Panc1 (cell line): Measurements from ENCODE around the gene PLBD2. TPM values are rescaled to one million over a fixed set of nuclear protein-coding genes. Genes with fewer than 3 reads are reported as not detected.

Experiments
- ATAC-seq: fragments of 200-7000 bp; cut with Tn5 transposase; 2 replicates; pipeline ENCODE4 v1.9.1; 2020; ENCODE audit warnings: mild to moderate bottlenecking, moderate library complexity
- BruUV-seq: library from RNA; stranded (reverse); fragments of 400-500 nt; replicated peaks from 2 replicates; lab custom pipeline; 2021; lab: Mats Ljungman, UMichigan
- CTCF ChIA-PET: fragments of 300-600 bp; sonication (Branson Sonifier 250); formaldehyde crosslinking; loops from one replicate; lab custom pipeline; 2022; ENCODE audit warnings: antibody characterized with exemption; lab: Charles Lee
- POLR2A ChIA-PET: fragments of 300-600 bp; sonication (Branson Sonifier 250); formaldehyde crosslinking; loops from one replicate; lab custom pipeline; 2022; ENCODE audit warnings: antibody characterized with exemption; lab: Charles Lee
- DNase-seq: peaks from one replicate; pipeline ENCODE4 v3.0.0-alpha.2; 2010; ENCODE audit warnings: low read depth, low spot score
- H3K27ac ChIP-seq: 2 replicates; pipeline ENCODE4 v1.5.1; 2011; ENCODE audit warnings: mild to moderate bottlenecking, low read length, inconsistent platforms
- H3K27me3 ChIP-seq: fragments of 200-500 bp; sonication (Bioruptor generic); 2 replicates; pipeline ENCODE4 v1.6.0; 2014; ENCODE audit warnings: low read length, inconsistent platforms; ENCODE audit not compliant: control insufficient read depth, insufficient read depth
- H3K36me3 ChIP-seq: fragments of 200-500 bp; sonication (Bioruptor generic); 2 replicates; pipeline ENCODE4 v1.5.1; 2014; ENCODE audit warnings: inconsistent platforms, mild to moderate bottlenecking, low read length, moderate library complexity; ENCODE audit not compliant: control insufficient read depth, insufficient read depth
- H3K4me1 ChIP-seq: 2 replicates; pipeline ENCODE4 v1.5.1; 2011; ENCODE audit warnings: inconsistent platforms, mild to moderate bottlenecking, low read length, moderate library complexity; ENCODE audit not compliant: control insufficient read depth, insufficient read depth
- H3K4me3 ChIP-seq, 2 experiments: 2 replicates each; pipeline ENCODE4 v1.5.1; 2011 to 2012; ENCODE audit warnings: low read depth in 2 of 2, low read length in 2 of 2, mild to moderate bottlenecking in 2 of 2, inconsistent platforms in 1 of 2, moderate library complexity in 1 of 2
- H3K9me3 ChIP-seq: fragments of 200-500 bp; sonication (Bioruptor generic); 2 replicates; pipeline ENCODE4 v1.5.1; 2014; ENCODE audit warnings: low read depth, mild to moderate bottlenecking, inconsistent platforms, low read length, moderate library complexity; ENCODE audit not compliant: control insufficient read depth, insufficient read depth
- CTCF ChIP-seq: fragments of 450-650 bp; IDR thresholded peaks from 2 replicates; pipeline ENCODE4 v1.5.1; 2017; ENCODE audit warnings: mild to moderate bottlenecking
- POLR2AphosphoS5 ChIP-seq: IDR thresholded peaks from 2 replicates; pipeline ENCODE4 v1.6.1; 2012; ENCODE audit warnings: mild to moderate bottlenecking, low read depth, low read length, moderate library complexity
- REST ChIP-seq, 2 experiments: IDR thresholded peaks; 2 replicates each; pipeline ENCODE4 v1.6.1; 2011 to 2012; ENCODE audit warnings: low read depth in 2 of 2, control low read depth in 1 of 2, low read length in 1 of 2, mild to moderate bottlenecking in 1 of 2, moderate library complexity in 1 of 2; ENCODE audit not compliant: insufficient read depth in 1 of 2
- SIN3A ChIP-seq: IDR thresholded peaks from 2 replicates; pipeline ENCODE4 v1.6.1; 2012; ENCODE audit warnings: low read depth, mild to moderate bottlenecking, low read length, moderate library complexity, borderline replicate concordance; ENCODE audit not compliant: insufficient read depth
- TCF7L2 ChIP-seq: IDR thresholded peaks from 2 replicates; pipeline ENCODE4 v1.6.1; 2011; ENCODE audit warnings: mild to moderate bottlenecking, low read depth, low read length, inconsistent platforms
- in situ Hi-C: cut with HindIII; loops from 2 replicates; pipeline ENCODE4 v1.10.0; 2016; ENCODE audit warnings: low sequenced_read_pairs, low pct_unique_long_range_greater_than_20kb
- intact Hi-C: fragments of 100-400 bp; cut with micrococcal nuclease; formaldehyde crosslinking; loops from one replicate; pipeline ENCODE4 v1.10.0; 2022; ENCODE audit not compliant: unreplicated experiment
- total RNA-seq: library from RNA; stranded (reverse); gene quantifications from one replicate; pipeline ENCODE4 v1.2.1, GENCODE V29; 2021; ENCODE audit not compliant: unreplicated experiment

PLBD2 gene
- total RNA-seq, 1 experiment from 2014 or later, result 69.7 TPM

GRCh38 chr12:113345318-113345717, 13.1 kb upstream of the PLBD2 start:
- no peak for TF ChIP-seq REST (IDR thresholded peaks at IDR 0.05; ENCODE audit: insufficient read depth in 1 of 2, low read depth in 2 of 2, low read length in 1 of 2)
- TF ChIP-seq TCF7L2, result no peak
- TF ChIP-seq POLR2AphosphoS5, result no peak
- TF ChIP-seq CTCF, result no peak
- no peak for TF ChIP-seq SIN3A
- H3K4me3 ChIP-seq, result no peak overlapping the region
- no peaks in the 10 kb centered on the region for H3K9me3 ChIP-seq
- ChIA-PET CTCF (no interaction called here), POLR2A (no interaction called here)
- intact Hi-C loops, result no loop called here
- ATAC-seq, result no peak
- in situ Hi-C loops, result no loop called here
- H3K4me1 ChIP-seq, result no peaks in the 10 kb centered on the region
- no peaks in the 10 kb centered on the region for H3K36me3 ChIP-seq
- H3K27ac ChIP-seq, result no peak overlapping the region
- no peaks in the 10 kb centered on the region for H3K27me3 ChIP-seq
- no TSS peak for BruUV-seq
- no peak for DNase-seq

- Histone ChIP-seq H3K4me3 (no peak overlapping the region), H3K36me3 (no peaks in the 10 kb centered on the region), H3K27ac (no peak overlapping the region), H3K27me3 (no peaks in the 10 kb centered on the region), H3K4me1 (no peaks in the 10 kb centered on the region), H3K9me3 (no peaks in the 10 kb centered on the region)
- DNase-seq (no peak), ATAC-seq (no peak)
- ChIA-PET POLR2A (no interaction called here), CTCF (no interaction called here)
- no peak for TF ChIP-seq CTCF
- no peak for TF ChIP-seq SIN3A
- no peak for TF ChIP-seq REST (IDR thresholded peaks at IDR 0.05; ENCODE audit: insufficient read depth in 1 of 2, low read depth in 2 of 2, low read length in 1 of 2)
- no peak for TF ChIP-seq TCF7L2
- no peak for TF ChIP-seq POLR2AphosphoS5
- intact Hi-C loops, result no loop called here
- no TSS peak for BruUV-seq
- in situ Hi-C loops, result no loop called here
Measured at GRCh38 chr12:113346353-113346752, 12.0 kb upstream of the PLBD2 start.
